H1 (cell line): ENCODE data around the gene SRPX. TPM values are rescaled to one million over a fixed set of nuclear protein-coding genes. Genes with fewer than 3 reads are reported as not detected.

Experiments used
- CTCF ChIA-PET: fragments of 300-600 bp; sonication (Branson Sonifier 250); formaldehyde crosslinking; loops from one replicate; lab custom pipeline; 2021; ENCODE audit not compliant: partially characterized antibody; lab: Charles Lee
- POLR2A ChIA-PET: fragments of 300-600 bp; sonication (Branson Sonifier 250); formaldehyde crosslinking; loops from one replicate; lab custom pipeline; 2021; ENCODE audit warnings: inconsistent platforms; ENCODE audit not compliant: partially characterized antibody; lab: Charles Lee
- DNase-seq, 2 experiments: peaks; one replicate each; pipeline versions ENCODE4 v3.0.0 to v3.0.0-alpha.2; 2010 to 2022; ENCODE audit warnings: low spot score in 2 of 2, low read depth in 1 of 2, mixed read lengths in 1 of 2
- FAIRE-seq: peaks from 2 replicates; lab custom pipeline; 2011; peaks lifted over from hg19 to GRCh38; lab: Jason Lieb, UNC
- H2AFZ ChIP-seq: 2 replicates; pipeline ENCODE4 v1.8.1; 2012; ENCODE audit warnings: low read length, inconsistent platforms
- H2AK5ac ChIP-seq: 2 replicates; pipeline ENCODE4 v1.6.1; 2013; ENCODE audit warnings: low read depth, low read length
- H2BK120ac ChIP-seq: replicated peaks from 2 replicates; pipeline ENCODE3; 2013; ENCODE audit warnings: low read depth, low read length, inconsistent platforms
- H2BK12ac ChIP-seq: 2 replicates; pipeline ENCODE4 v1.6.1; 2013; ENCODE audit warnings: low read depth, low read length
- H2BK15ac ChIP-seq: 2 replicates; pipeline ENCODE4 v1.6.1; 2013; ENCODE audit warnings: low read length
- H2BK20ac ChIP-seq: 2 replicates; pipeline ENCODE4 v1.6.1; 2013; ENCODE audit warnings: low read length
- H2BK5ac ChIP-seq: 2 replicates; pipeline ENCODE4 v1.6.1; 2013; ENCODE audit warnings: low read depth, low read length
- H3K14ac ChIP-seq: 2 replicates; pipeline ENCODE4 v1.6.1; 2013; ENCODE audit warnings: inconsistent platforms; ENCODE audit not compliant: insufficient read length
- H3K18ac ChIP-seq: 2 replicates; pipeline ENCODE4 v1.6.1; 2013; ENCODE audit warnings: low read length; ENCODE audit errors: extremely low read depth
- H3K23ac ChIP-seq: 2 replicates; pipeline ENCODE4 v1.6.1; 2013; ENCODE audit warnings: inconsistent platforms; ENCODE audit not compliant: insufficient read length
- H3K23me2 ChIP-seq: 2 replicates; pipeline ENCODE4 v1.6.1; 2013; ENCODE audit warnings: low read depth, low read length
- H3K27ac ChIP-seq: 2 replicates; pipeline ENCODE4 v1.6.1; 2011; ENCODE audit warnings: low read depth, low read length, inconsistent platforms
- H3K27me3 ChIP-seq, 4 experiments: replicated peaks in 1 of 4; 1 replicate in 1 of 4; 2 replicates in 3 of 4; pipeline versions ENCODE4 v1.6.1 to v1.8.1; 2011 to 2013; ENCODE audit warnings: low read length in 3 of 4, mild to moderate bottlenecking in 3 of 4, inconsistent platforms in 2 of 4, mixed read lengths in 2 of 4, moderate library complexity in 1 of 4; ENCODE audit not compliant: control insufficient read depth in 3 of 4, insufficient read depth in 3 of 4; ENCODE audit errors: extremely low read depth in 1 of 4
- H3K36me3 ChIP-seq, 4 experiments: 2 replicates each; pipeline versions ENCODE4 v1.6.1 to v1.8.1; 2011 to 2013; ENCODE audit warnings: mild to moderate bottlenecking in 4 of 4, low read length in 3 of 4, moderate library complexity in 2 of 4, control low read depth in 1 of 4, inconsistent platforms in 1 of 4; ENCODE audit not compliant: insufficient read depth in 4 of 4, control insufficient read depth in 2 of 4
- H3K4ac ChIP-seq: replicated peaks from 2 replicates; pipeline ENCODE3; 2013; ENCODE audit warnings: low read length, low read depth, mixed read lengths, inconsistent platforms; ENCODE audit not compliant: insufficient read length
- H3K4me1 ChIP-seq, 4 experiments: replicated peaks in 1 of 4; 1 replicate in 1 of 4; 2 replicates in 3 of 4; pipeline versions ENCODE4 v1.6.1 to v1.8.1; 2011 to 2013; ENCODE audit warnings: low read length in 3 of 4, inconsistent platforms in 2 of 4, mixed read lengths in 1 of 4; ENCODE audit not compliant: insufficient read depth in 4 of 4, control insufficient read depth in 3 of 4
- H3K4me2 ChIP-seq, 2 experiments: 2 replicates each; pipeline versions ENCODE4 v1.6.1 to v1.8.1; 2011 to 2013; ENCODE audit warnings: low read depth in 2 of 2, low read length in 2 of 2, control low read depth in 1 of 2, inconsistent platforms in 1 of 2, mild to moderate bottlenecking in 1 of 2; ENCODE audit not compliant: insufficient read depth in 1 of 2
- H3K4me3 ChIP-seq, 4 experiments: fragments of 200-600, 300-600 bp in 1 of 4; sonication (generic), shearing (Covaris generic), sonication (Bioruptor Twin) in 1 of 4; 2 replicates each; pipeline versions ENCODE4 v1.5.1 to v1.8.1; 2011 to 2016; ENCODE audit warnings: low read length in 4 of 4, low read depth in 3 of 4, control low read depth in 2 of 4, inconsistent platforms in 2 of 4, mild to moderate bottlenecking in 2 of 4, mixed read lengths in 1 of 4, moderate library complexity in 1 of 4; ENCODE audit not compliant: insufficient read depth in 2 of 4; ENCODE audit errors: extremely low read depth in 1 of 4
- H3K56ac ChIP-seq: replicated peaks from 2 replicates; pipeline ENCODE3; 2013; ENCODE audit warnings: low read depth, mild to moderate bottlenecking, mixed read lengths, low read length, inconsistent platforms; ENCODE audit not compliant: insufficient read length
- H3K79me1 ChIP-seq: 2 replicates; pipeline ENCODE4 v1.6.1; 2013; ENCODE audit warnings: low read depth, low read length, control low read depth
- H3K79me2 ChIP-seq, 2 experiments: 2 replicates each; pipeline versions ENCODE4 v1.6.1 to v1.8.1; 2012 to 2013; ENCODE audit warnings: low read length in 2 of 2, mild to moderate bottlenecking in 2 of 2, inconsistent platforms in 1 of 2; ENCODE audit not compliant: insufficient read depth in 2 of 2, control insufficient read depth in 1 of 2
- H3K9ac ChIP-seq, 4 experiments: replicated peaks in 1 of 4; 1 replicate in 1 of 4; 2 replicates in 3 of 4; pipeline versions ENCODE4 v1.6.1 to v1.8.1; 2011 to 2013; ENCODE audit warnings: low read depth in 3 of 4, low read length in 3 of 4, control low read depth in 2 of 4, mild to moderate bottlenecking in 2 of 4, moderate library complexity in 2 of 4, inconsistent platforms in 1 of 4; ENCODE audit errors: extremely low read depth in 1 of 4
- H3K9me3 ChIP-seq, 2 experiments: 2 replicates each; pipeline versions ENCODE4 v1.6.1 to v1.8.1; 2012 to 2013; ENCODE audit warnings: mild to moderate bottlenecking in 2 of 2, moderate library complexity in 2 of 2, control low read depth in 1 of 2, inconsistent platforms in 1 of 2, low read depth in 1 of 2, low read length in 1 of 2, mixed read lengths in 1 of 2; ENCODE audit not compliant: insufficient read depth in 2 of 2
- H4K20me1 ChIP-seq, 2 experiments: replicated peaks in 1 of 2; 2 replicates each; pipeline versions ENCODE3 to v1.8.1; 2011 to 2013; ENCODE audit warnings: inconsistent platforms in 2 of 2, low read length in 2 of 2, mild to moderate bottlenecking in 1 of 2; ENCODE audit not compliant: insufficient read depth in 2 of 2, control insufficient read depth in 1 of 2
- H4K5ac ChIP-seq: 2 replicates; pipeline ENCODE4 v1.6.1; 2013; ENCODE audit warnings: low read length, low read depth, mixed read lengths, inconsistent platforms; ENCODE audit not compliant: insufficient read length
- H4K8ac ChIP-seq: 2 replicates; pipeline ENCODE4 v1.8.0; 2013; ENCODE audit warnings: mild to moderate bottlenecking, moderate library complexity, low read length, inconsistent platforms; ENCODE audit not compliant: insufficient read depth; ENCODE audit errors: extremely low read depth
- H4K91ac ChIP-seq: replicated peaks from 2 replicates; pipeline ENCODE3; 2013; ENCODE audit warnings: low read length, mixed read lengths, inconsistent platforms; ENCODE audit not compliant: insufficient read length
- CREB1 ChIP-seq: IDR thresholded peaks from 2 replicates; pipeline ENCODE4 v1.6.1; 2012; ENCODE audit warnings: inconsistent platforms
- GTF2F1 ChIP-seq: IDR thresholded peaks from 2 replicates; pipeline ENCODE4 v1.6.1; 2012; ENCODE audit warnings: low read depth, low read length, improper control_type of control experiment, borderline replicate concordance
- HDAC2 ChIP-seq, 2 experiments: fragments of 300-600 bp in 1 of 2; sonication (generic) in 1 of 2; IDR thresholded peaks; 2 replicates each; pipeline ENCODE4 v1.6.1; 2011 to 2012; ENCODE audit warnings: low read depth in 2 of 2, low read length in 2 of 2, mild to moderate bottlenecking in 2 of 2, moderate library complexity in 2 of 2, borderline replicate concordance in 1 of 2, inconsistent platforms in 1 of 2
- JUN ChIP-seq: IDR thresholded peaks from 2 replicates; pipeline ENCODE4 v1.6.1; 2011; ENCODE audit warnings: low read depth, mild to moderate bottlenecking, improper control_type of control experiment, low read length
- POLR2AphosphoS5 ChIP-seq: IDR thresholded peaks from 2 replicates; pipeline ENCODE4 v1.6.1; 2011; ENCODE audit warnings: low read depth, low read length
- TEAD4 ChIP-seq: IDR thresholded peaks from 2 replicates; pipeline ENCODE4 v1.6.1; 2012; ENCODE audit warnings: low read depth, low read length, inconsistent platforms, mixed read lengths
- WGBS, 2 experiments: shearing (Covaris generic) in 1 of 2; methylation state at CpG; one replicate each; pipeline versions ENCODE4 v1.1.6 to v1.1.7; 2013 to 2015; ENCODE audit warnings: low lambda C conversion rate in 2 of 2, mixed read lengths in 2 of 2, inconsistent platforms in 1 of 2, low coverage in 1 of 2, missing lambda C conversion rate in 1 of 2; ENCODE audit not compliant: insufficient replicate concordance in 2 of 2, insufficient coverage in 1 of 2, insufficient read length in 1 of 2; ENCODE audit errors: extremely low coverage in 1 of 2, missing lambda C conversion rate in 1 of 2; 5-methylcytosine and 5-hydroxymethylcytosine counted together
- polyA plus RNA-seq, 7 experiments: library from polyadenylated mRNA; depleted of rRNA in 3 of 7; stranded (reverse) in 5 of 7; unstranded in 2 of 7; fragments of >200 nt in 5 of 7; fragments of 200-250 nt in 2 of 7; gene quantifications; 1 replicate in 5 of 7; 2 replicates in 1 of 7; 4 replicates in 1 of 7; pipeline versions ENCODE4 v1.2.1 to v1.2.3, GENCODE V29; 2011 to 2013; ENCODE audit warnings: missing spikeins in 2 of 7, mixed read lengths in 2 of 7
- total RNA-seq: library from RNA; stranded (reverse); fragmentation: NEBNext Ultra II Directional; extraction: Animal tissue kit (Norgen Biotek cat#: 25700); gene quantifications from 2 replicates; pipeline ENCODE4 v1.2.1, GENCODE V29; 2021

Gene SRPX
- total and polyA plus RNA-seq, 2 of the 8 experiments (the other 6 are each of a cell fraction or from before 2014, with no cell fraction given), result 7.6 to 10.4 TPM

GRCh38 chrX:38206036-38206435, 14.6 kb downstream of the SRPX start:
- DNase-seq, result no peak
- H3K9me3 ChIP-seq, result no peaks in the 10 kb centered on the region
- no peak overlapping the region for H3K4me2 ChIP-seq
- CTCF ChIA-PET, result interaction anchor here (0.7 to 1.5 kb wide), 5 partner anchors 9 to 39 kb away, joined by 3 to 4 read pairs (median 4); partner anchors contain the start of gene SRPX
- no peak overlapping the region for H2AFZ ChIP-seq
- no peaks in the 10 kb centered on the region for H3K23me2 ChIP-seq
- H3K27me3 ChIP-seq, result no peaks in the 10 kb centered on the region
- H2AK5ac ChIP-seq, result no peak overlapping the region
- no peaks in the 10 kb centered on the region for H4K20me1 ChIP-seq
- no peak overlapping the region for H3K56ac ChIP-seq
- FAIRE-seq, result no peak
- H3K79me2 ChIP-seq, result no peaks in the 10 kb centered on the region
- no peak for TF ChIP-seq POLR2AphosphoS5
- TF ChIP-seq TEAD4, result no peak
- no peak for TF ChIP-seq JUN
- TF ChIP-seq GTF2F1, result no peak
- TF ChIP-seq HDAC2 (IDR thresholded peaks at IDR 0.05; ENCODE audit: borderline replicate concordance in 1 of 2, low read depth in 2 of 2, low read length in 2 of 2), result no peak
- TF ChIP-seq CREB1, result no peak
- no peaks in the 10 kb centered on the region for H3K36me3 ChIP-seq
- H3K14ac ChIP-seq, result no peak overlapping the region
- H3K9ac ChIP-seq, result no peak overlapping the region
- H3K79me1 ChIP-seq, result no peaks in the 10 kb centered on the region
- no peak overlapping the region for H2BK120ac ChIP-seq
- POLR2A ChIA-PET, result no interaction called here
- H3K4me3 ChIP-seq, result no peak overlapping the region
- no peaks in the 10 kb centered on the region for H3K4me1 ChIP-seq
- H3K4ac ChIP-seq, result no peak overlapping the region
- no peak overlapping the region for H2BK20ac ChIP-seq
- no peak overlapping the region for H2BK5ac ChIP-seq
- no peak overlapping the region for H3K27ac ChIP-seq
- H3K18ac ChIP-seq, result no peak overlapping the region
- H2BK12ac ChIP-seq, result no peak overlapping the region
- no peak overlapping the region for H2BK15ac ChIP-seq
- no peak overlapping the region for H4K91ac ChIP-seq
- H3K23ac ChIP-seq, result no peak overlapping the region
- WGBS, 2 experiments, result 75% methylated on average over 4 of the region's 5 CpGs; no CpG with 5 or more reads in 1 of the 2 experiments
- no peak overlapping the region for H4K8ac ChIP-seq
- no peak overlapping the region for H4K5ac ChIP-seq
